ENCODE measurements around the gene GNPNAT1. TPM values are rescaled to one million over a fixed set of nuclear protein-coding genes. Genes with fewer than 3 reads are reported as not detected.

GNPNAT1 gene
- total and polyA plus RNA-seq, 2 experiments from 2014 or later, result 44.4 to 68.7 TPM

GRCh38 chr14:52837451-52837850, 46.0 kb upstream of the GNPNAT1 start:
- Mint-ChIP-seq H3K9me3 (no peaks in the 10 kb centered on the region), H3K36me3 (ENCODE audit: low read depth) (no peaks in the 10 kb centered on the region), H3K4me3 (no peak overlapping the region), H3K27ac (no peak overlapping the region; the same call in 1 of the 2 replicates), H3K27me3 (ENCODE audit: insufficient read depth, low read depth, poor library complexity) (peaks cover 4% of the 10 kb centered on the region), H3K4me1 (peaks cover 23% of the 10 kb centered on the region)
- Histone ChIP-seq H3F3A (replicated peaks; ENCODE audit: low read depth) (0 out of 2 replicates have a peak, but pooled peaks cover 2% of the 10 kb centered on the region), H3K9me2 (ENCODE audit: insufficient read depth) (peaks cover 6% of the 10 kb centered on the region; the same call in 1 of the 2 replicates), H2AFZ (peak overlapping the region; percentile 88), H3K4me2 (no peak overlapping the region), H3K4me1 (ENCODE audit: insufficient read depth) (peaks cover 34% of the 10 kb centered on the region), H3K4me3 (no peak overlapping the region), H3K79me2 (replicated peaks; ENCODE audit: insufficient read depth) (no peaks in the 10 kb centered on the region), H3K27ac (ENCODE audit: low read depth) (0 out of 2 replicates have a peak overlapping the region, but pooled peaks have one; percentile 29), H3K27me3 (ENCODE audit: insufficient read depth) (no peaks in the 10 kb centered on the region), H3K36me3 (ENCODE audit: insufficient read depth) (no peaks in the 10 kb centered on the region), H4K20me1 (replicated peaks; ENCODE audit: insufficient read depth) (no peaks in the 10 kb centered on the region)
- TF ChIP-seq EZH2 (IDR thresholded peaks at IDR 0.05; ENCODE audit: low read depth, unreplicated experiment), result no peak
- no peak for TF ChIP-seq ZNF114 (CRISPR knock-in tag; IDR thresholded peaks at IDR 0.05)
- no peak for TF ChIP-seq CTCF (conservative IDR thresholded peaks at IDR 0.05; ENCODE audit: low read depth in 2 of 2)
- no peak for TF ChIP-seq POLR2AphosphoS5 (IDR thresholded peaks at IDR 0.05; ENCODE audit: low read depth)
- TF ChIP-seq REST (IDR thresholded peaks at IDR 0.05; ENCODE audit: unreplicated experiment), result no peak
- no peak for DNase-seq (ENCODE audit: low spot score)
- ATAC-seq, result no peak

- peaks cover 33% of the 10 kb centered on the region for H3K4me1 Mint-ChIP-seq
- H3K27me3 Mint-ChIP-seq (ENCODE audit: insufficient read depth, low read depth, poor library complexity), result peaks cover 4% of the 10 kb centered on the region
- Histone ChIP-seq H3K79me2 (replicated peaks; ENCODE audit: insufficient read depth) (no peaks in the 10 kb centered on the region), H3F3A (replicated peaks; ENCODE audit: low read depth) (0 out of 2 replicates have a peak, but pooled peaks cover 2% of the 10 kb centered on the region), H3K4me2 (no peak overlapping the region), H3K27me3 (ENCODE audit: insufficient read depth) (no peaks in the 10 kb centered on the region), H3K9me2 (ENCODE audit: insufficient read depth) (peaks cover 6% of the 10 kb centered on the region; the same call in 1 of the 2 replicates), H2AFZ (no peak overlapping the region), H3K4me1 (ENCODE audit: insufficient read depth) (peaks cover 48% of the 10 kb centered on the region), H3K4me3 (no peak overlapping the region), H3K36me3 (ENCODE audit: insufficient read depth) (no peaks in the 10 kb centered on the region), H3K27ac (ENCODE audit: low read depth) (no peak overlapping the region), H4K20me1 (replicated peaks; ENCODE audit: insufficient read depth) (no peaks in the 10 kb centered on the region)
- H3K9me3 Mint-ChIP-seq, result no peaks in the 10 kb centered on the region
- DNase-seq (ENCODE audit: low spot score) (no peak), ATAC-seq (no peak)
- H3K4me3 Mint-ChIP-seq, result no peak overlapping the region
- no peak overlapping the region for H3K27ac Mint-ChIP-seq
- H3K36me3 Mint-ChIP-seq (ENCODE audit: low read depth), result no peaks in the 10 kb centered on the region
- TF ChIP-seq CTCF (conservative IDR thresholded peaks at IDR 0.05; ENCODE audit: low read depth in 2 of 2) (no peak), ZNF462 (CRISPR knock-in tag; IDR thresholded peaks at IDR 0.05) (no peak)
These were observed 44.7 kb upstream of the GNPNAT1 start for GRCh38 chr14:52836063-52836462.
